ENCODE data around the gene BLVRA. TPM values are rescaled to one million over a fixed set of nuclear protein-coding genes. Genes with fewer than 3 reads are reported as not detected.
A peak's percentile ranks its signal among the peaks of the same experiment; 100 is the strongest.
"Not testable (repeated sequence)": the region's sequence is repeated elsewhere in the genome, so short reads cannot be mapped to it uniquely, and the experiment has no call there.

Gene BLVRA
- total and polyA plus RNA-seq, 7 donors: 22.9 to 105 (median 60.4) TPM

- peak overlapping the region; percentile 51 to 82 (median 72) for H3K27ac ChIP-seq
- intact Hi-C loops (cut with DNase I); H3K27me3 ChIP-seq; H3K9me3 ChIP-seq; H3K4me3 ChIP-seq: not testable (repeated sequence)
- 79 to 88% methylated on average over 8 of the region's 8 CpGs for WGBS, 2 donors
- H3K36me3 ChIP-seq: peaks cover 0 to 22% (median 8%) of the 10 kb centered on the region in 4 donors
- H3K4me1 ChIP-seq: peaks cover 0 to 69% (median 56%) of the 10 kb centered on the region in 4 donors
- peak in 2 of 4 donors; percentile 13 to 32 for TF ChIP-seq POLR2AphosphoS5 (IDR thresholded peaks at IDR 0.05)
- peak; percentile 58 for DNase-seq
Observed at GRCh38 chr7:43784585-43785087, 26.2 kb downstream of the BLVRA start.

- peak; percentile 90 for DNase-seq
- TF ChIP-seq POLR2A (IDR thresholded peaks at IDR 0.05) (no peak), EP300 (IDR thresholded peaks at IDR 0.05) (peak in 3 of 4 donors; percentile 52 to 78 (median 76)), POLR2AphosphoS5 (IDR thresholded peaks at IDR 0.05) (peak; percentile 90 to 99 (median 96))
- H3K27ac ChIP-seq: peak overlapping the region; percentile 51 to 82 (median 72)
Observed at GRCh38 chr7:43785420-43785819, 26.9 kb downstream of the BLVRA start.

GRCh38 chr7:43787771-43788170 is 29.3 kb downstream of the BLVRA start:
- H3K27me3 ChIP-seq: no peaks in the 10 kb centered on the region
- H3K27ac ChIP-seq: no peak overlapping the region
- H3K9me3 ChIP-seq: no peaks in the 10 kb centered on the region
- H3K36me3 ChIP-seq: peaks cover 0 to 36% (median 12%) of the 10 kb centered on the region in 4 donors
- H3K4me3 ChIP-seq: no peak overlapping the region
- no peak for TF ChIP-seq POLR2AphosphoS5 (IDR thresholded peaks at IDR 0.05)
- no peak for TF ChIP-seq CTCF (IDR thresholded peaks at IDR 0.05)
- TF ChIP-seq EP300 (IDR thresholded peaks at IDR 0.05): no peak
- no peak for TF ChIP-seq POLR2A (IDR thresholded peaks at IDR 0.05)
- WGBS, 2 donors: 93 to 94% methylated on average over 14 of the region's 14 CpGs
- peak; percentile 41 for DNase-seq
- peaks cover 0 to 78% (median 54%) of the 10 kb centered on the region in 4 donors for H3K4me1 ChIP-seq
- intact Hi-C loops (cut with DNase I): no loop called here

More at GRCh38 chr7:43785420-43785819, 26.9 kb downstream of the BLVRA start:
- Histone ChIP-seq H3K27me3 (no peaks in the 10 kb centered on the region), H3K4me3 (no peak overlapping the region), H3K36me3 (peaks cover 0 to 19% (median 7%) of the 10 kb centered on the region in 4 donors), H3K9me3 (no peaks in the 10 kb centered on the region), H3K4me1 (peaks cover 0 to 74% (median 57%) of the 10 kb centered on the region in 4 donors)
- intact Hi-C loops (cut with DNase I): no loop called here
- WGBS, 2 donors: 82 to 93% methylated on average over 2 of the region's 2 CpGs

- Histone ChIP-seq H3K4me1 (peaks cover 0 to 56% (median 32%) of the 10 kb centered on the region in 4 donors), H3K36me3 (peaks cover 0 to 55% (median 15%) of the 10 kb centered on the region in 4 donors)
- intact Hi-C loops (cut with DNase I): no loop called here
Observed at GRCh38 chr7:43790006-43790405, 31.5 kb downstream of the BLVRA start.

GRCh38 chr7:43790834-43791233 is 32.4 kb downstream of the BLVRA start:
- Histone ChIP-seq H3K4me3 (no peak overlapping the region), H3K9me3 (no peaks in the 10 kb centered on the region), H3K27ac (peak overlapping the region in 2 of 4 donors; percentile 18 to 60), H3K36me3 (peaks cover 0 to 55% (median 17%) of the 10 kb centered on the region in 4 donors), H3K4me1 (peaks cover 0 to 47% (median 25%) of the 10 kb centered on the region in 4 donors), H3K27me3 (no peaks in the 10 kb centered on the region)
- TF ChIP-seq POLR2A (IDR thresholded peaks at IDR 0.05): no peak
- TF ChIP-seq CTCF (IDR thresholded peaks at IDR 0.05): no peak
- no peak for TF ChIP-seq EP300 (IDR thresholded peaks at IDR 0.05)
- TF ChIP-seq POLR2AphosphoS5 (IDR thresholded peaks at IDR 0.05): no peak
- intact Hi-C loops (cut with DNase I): no loop called here
- peak; percentile 37 for DNase-seq
- 60 to 85% methylated on average over 5 of the region's 5 CpGs for WGBS, 2 donors

More at GRCh38 chr7:43790006-43790405, 31.5 kb downstream of the BLVRA start:
- no peak overlapping the region for H3K27ac ChIP-seq
- no peaks in the 10 kb centered on the region for H3K9me3 ChIP-seq
- TF ChIP-seq CTCF (IDR thresholded peaks at IDR 0.05) (no peak), POLR2A (IDR thresholded peaks at IDR 0.05) (no peak)
- H3K27me3 ChIP-seq: no peaks in the 10 kb centered on the region
- 94 to 97% methylated on average over 5 of the region's 5 CpGs for WGBS, 2 donors
- peak; percentile 10 for DNase-seq
- no peak overlapping the region for H3K4me3 ChIP-seq
